WI38 (cell line): ENCODE measurements around the gene SORL1.

Experiments
- H3K4me3 ChIP-seq: 2 replicates; pipeline ENCODE4 v1.5.1; 2011; ENCODE audit warnings: low read depth, mild to moderate bottlenecking, control low read depth, low read length
- TF ChIP-seq, protein P1 (sequence below): IDR thresholded peaks from 2 replicates; pipeline ENCODE4 v1.5.1; 2012; ENCODE audit warnings: low read depth, mild to moderate bottlenecking, control low read depth, low read length

Gene SORL1

DNA sequence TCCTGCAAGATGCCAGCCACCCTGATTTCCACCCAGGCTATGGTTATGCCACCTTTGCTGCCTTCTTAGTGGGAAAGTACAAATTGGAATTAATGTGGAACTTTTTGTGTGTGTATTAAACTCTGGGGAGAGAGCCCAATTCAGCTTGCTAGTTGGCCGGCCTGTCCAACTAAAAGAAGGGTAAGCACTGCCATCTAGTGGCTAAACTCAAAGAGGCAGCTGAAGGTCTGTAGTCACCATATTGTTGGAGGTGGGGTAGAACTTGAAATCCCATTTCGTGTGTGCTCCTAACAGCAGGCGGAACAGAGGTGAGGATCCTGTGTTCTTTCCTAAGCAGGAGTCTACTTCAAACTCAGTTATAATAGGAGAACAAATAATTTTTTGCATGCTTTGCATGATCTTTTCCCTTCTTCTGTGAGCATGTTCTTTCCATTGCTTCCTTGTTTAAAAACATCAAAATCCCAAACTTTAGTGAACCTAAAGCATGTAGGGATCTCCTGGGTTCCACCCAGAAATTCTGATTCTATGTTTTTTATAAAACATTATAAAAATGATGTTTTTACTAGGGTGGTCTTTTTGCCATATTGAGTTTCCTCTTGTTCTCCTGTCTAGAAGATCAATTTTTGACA is 139.4 kb downstream of the SORL1 start:
- no peak overlapping the region for H3K4me3 ChIP-seq
- TF ChIP-seq, protein P1, sequence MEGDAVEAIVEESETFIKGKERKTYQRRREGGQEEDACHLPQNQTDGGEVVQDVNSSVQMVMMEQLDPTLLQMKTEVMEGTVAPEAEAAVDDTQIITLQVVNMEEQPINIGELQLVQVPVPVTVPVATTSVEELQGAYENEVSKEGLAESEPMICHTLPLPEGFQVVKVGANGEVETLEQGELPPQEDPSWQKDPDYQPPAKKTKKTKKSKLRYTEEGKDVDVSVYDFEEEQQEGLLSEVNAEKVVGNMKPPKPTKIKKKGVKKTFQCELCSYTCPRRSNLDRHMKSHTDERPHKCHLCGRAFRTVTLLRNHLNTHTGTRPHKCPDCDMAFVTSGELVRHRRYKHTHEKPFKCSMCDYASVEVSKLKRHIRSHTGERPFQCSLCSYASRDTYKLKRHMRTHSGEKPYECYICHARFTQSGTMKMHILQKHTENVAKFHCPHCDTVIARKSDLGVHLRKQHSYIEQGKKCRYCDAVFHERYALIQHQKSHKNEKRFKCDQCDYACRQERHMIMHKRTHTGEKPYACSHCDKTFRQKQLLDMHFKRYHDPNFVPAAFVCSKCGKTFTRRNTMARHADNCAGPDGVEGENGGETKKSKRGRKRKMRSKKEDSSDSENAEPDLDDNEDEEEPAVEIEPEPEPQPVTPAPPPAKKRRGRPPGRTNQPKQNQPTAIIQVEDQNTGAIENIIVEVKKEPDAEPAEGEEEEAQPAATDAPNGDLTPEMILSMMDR, result peak; percentile 65

- TF ChIP-seq, protein P1, result no peak
- no peak overlapping the region for H3K4me3 ChIP-seq
These were observed 140.6 kb downstream of the SORL1 start for GRCh38 chr11:121592708-121593107.

- no peak overlapping the region for H3K4me3 ChIP-seq
- TF ChIP-seq, protein P1, result no peak
These were observed 143.6 kb downstream of the SORL1 start for GRCh38 chr11:121595717-121596161.

DNA sequence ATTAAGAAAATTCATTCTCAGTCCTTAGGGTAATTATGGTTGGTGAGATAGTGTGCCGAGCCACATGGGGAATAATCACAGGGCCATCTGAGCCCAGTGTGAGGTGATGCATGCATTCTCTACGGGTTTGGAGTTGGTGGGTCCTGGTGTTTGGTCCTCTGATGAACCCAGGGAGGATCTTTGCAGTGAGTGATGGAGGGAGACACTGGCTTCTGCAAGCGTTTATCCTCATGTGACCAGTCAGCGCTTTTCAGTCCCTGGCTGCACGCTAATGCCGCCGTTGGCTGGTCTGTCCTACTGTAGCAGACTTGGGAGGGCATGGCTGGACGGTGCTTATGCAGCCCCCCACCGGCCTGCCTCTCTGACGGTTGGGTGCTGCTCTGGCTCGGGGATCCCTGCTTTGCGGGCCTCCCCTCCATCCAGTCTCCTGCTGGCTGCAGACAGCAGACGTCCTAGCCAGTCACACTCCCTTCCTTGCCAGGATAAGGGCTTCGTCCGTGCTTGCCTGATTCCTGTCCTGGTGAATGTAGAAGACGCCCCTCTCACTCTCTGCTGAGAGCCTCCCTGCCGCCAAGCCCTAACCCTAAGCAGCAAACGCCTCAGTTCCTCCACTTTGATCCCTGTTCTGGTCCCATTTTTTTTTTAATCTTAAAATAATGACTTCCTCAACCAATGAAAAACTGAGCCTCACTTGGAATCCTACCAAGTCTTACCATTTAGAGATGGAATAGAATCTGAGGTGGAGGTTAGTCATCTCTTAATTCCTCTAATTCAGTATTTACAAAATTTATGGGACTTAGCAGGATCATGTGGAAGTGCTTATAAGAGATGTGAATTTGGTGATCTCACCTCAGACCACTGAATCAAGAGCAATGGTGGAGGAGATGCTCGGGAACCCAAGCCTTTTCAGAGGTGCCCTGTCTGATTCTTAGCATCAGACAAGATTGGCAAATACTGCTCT is 144.4 kb downstream of the SORL1 start:
- H3K4me3 ChIP-seq, result no peak overlapping the region
- TF ChIP-seq, protein P1, result no peak

GRCh38 chr11:121603316-121603715 is 151.2 kb downstream of the SORL1 start:
- TF ChIP-seq, protein P1, result no peak
- H3K4me3 ChIP-seq, result no peak overlapping the region

DNA sequence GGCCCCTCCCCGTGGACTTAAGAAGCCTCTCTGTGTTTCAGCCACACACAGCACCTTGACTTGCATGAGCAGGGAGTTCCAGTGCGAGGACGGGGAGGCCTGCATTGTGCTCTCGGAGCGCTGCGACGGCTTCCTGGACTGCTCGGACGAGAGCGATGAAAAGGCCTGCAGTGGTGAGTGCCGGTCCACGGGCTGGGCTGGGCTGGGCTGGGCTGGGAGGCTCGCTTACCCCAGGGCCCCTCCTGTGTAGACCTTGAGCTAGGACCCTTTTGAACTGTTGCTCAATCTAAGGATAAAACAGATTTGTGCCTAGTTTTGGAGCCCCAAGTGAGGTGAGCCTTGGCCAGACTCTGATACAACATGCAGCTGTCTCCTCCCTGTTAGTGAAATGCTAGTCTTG is 152.0 kb downstream of the SORL1 start:
- TF ChIP-seq, protein P1, result no peak

DNA sequence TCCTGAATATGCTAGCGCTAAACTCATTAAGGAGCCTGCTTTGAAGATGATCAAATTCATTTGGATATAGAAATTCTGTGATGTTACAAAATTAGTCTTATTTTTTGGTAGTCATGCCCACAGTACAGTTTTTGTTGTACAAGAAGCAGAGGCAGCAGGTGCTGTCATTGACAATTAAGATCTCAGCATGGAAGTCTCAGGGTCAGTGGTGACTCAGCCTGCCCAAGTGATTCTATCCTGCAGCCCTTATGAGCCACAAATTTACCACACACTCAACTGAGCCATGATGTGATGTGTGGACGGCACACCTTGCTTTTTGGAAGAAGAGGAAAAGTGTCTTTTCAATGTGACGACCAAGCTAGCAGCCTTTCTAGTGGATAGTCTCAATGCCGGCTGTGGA is 154.2 kb downstream of the SORL1 start:
- TF ChIP-seq, protein P1, result no peak
- no peak overlapping the region for H3K4me3 ChIP-seq

More for the DNA sequence above, 152.0 kb downstream of the SORL1 start:
- H3K4me3 ChIP-seq, result no peak overlapping the region
